ENCODE results near the gene RGS17. TPM values are rescaled to one million over a fixed set of nuclear protein-coding genes. Genes with fewer than 3 reads are reported as not detected.

The RGS17 gene
- total and polyA plus RNA-seq, 10 of the 15 experiments (the other 5 are each of a cell fraction or from before 2014, with no cell fraction given): 0.06 to 0.29 (median 0.14) TPM; not detected in 4

GRCh38 chr6:152982904-152983636 lies 148.0 kb downstream of the RGS17 start, which contains the start of gene FBXO5 (continued):
- TF ChIP-seq KLF5 (IDR thresholded peaks at IDR 0.05; ENCODE audit: partially characterized antibody) (no peak), ZBTB40 (IDR thresholded peaks at IDR 0.05; ENCODE audit: borderline replicate concordance) (peak; percentile 72; the same call in 1 of the 2 replicates), SREBF2 (IDR thresholded peaks at IDR 0.05; ENCODE audit: low read length) (no peak), SIX5 (IDR thresholded peaks at IDR 0.05; ENCODE audit: low read depth, low read length, severe bottlenecking) (no peak), IRF3 (IDR thresholded peaks at IDR 0.05) (peak; percentile 92), ATF7 (IDR thresholded peaks at IDR 0.05; ENCODE audit: low read depth) (no peak), MTA3 (IDR thresholded peaks at IDR 0.05; ENCODE audit: borderline replicate concordance, low read length) (no peak), HDGF (IDR thresholded peaks at IDR 0.05) (no peak), STAT3 (IDR thresholded peaks at IDR 0.05; ENCODE audit: low read depth, low read length) (no peak), CREM (IDR thresholded peaks at IDR 0.05; ENCODE audit: low read depth) (no peak), BACH1 (IDR thresholded peaks at IDR 0.05; ENCODE audit: borderline replicate concordance) (peak; percentile 37; the same call in 1 of the 2 replicates), CHD1 (IDR thresholded peaks at IDR 0.05; ENCODE audit: low read depth, low read length) (no peak), WRNIP1 (IDR thresholded peaks at IDR 0.05; ENCODE audit: borderline replicate concordance, low read depth, low read length) (no peak), GATAD2B (conservative IDR thresholded peaks at IDR 0.05; ENCODE audit: low read depth) (peak; percentile 29; the same call in 1 of the 2 replicates), PML (IDR thresholded peaks at IDR 0.05; ENCODE audit: low read length) (peak; percentile 86), SUPT20H (IDR thresholded peaks at IDR 0.05; ENCODE audit: borderline replicate concordance, control insufficient read depth, low read depth, low read length) (no peak), SMAD5 (IDR thresholded peaks at IDR 0.05; ENCODE audit: low read depth) (peak; percentile 39), MTA2 (IDR thresholded peaks at IDR 0.05; ENCODE audit: low read depth) (no peak), BMI1 (IDR thresholded peaks at IDR 0.05; ENCODE audit: borderline replicate concordance) (no peak), NBN (IDR thresholded peaks at IDR 0.05) (peak; percentile 46; the same call in 1 of the 2 replicates), MAX (IDR thresholded peaks at IDR 0.05; ENCODE audit: low read depth, low read length) (peak; percentile 15), TARDBP (IDR thresholded peaks at IDR 0.05; ENCODE audit: borderline replicate concordance) (no peak), PBX3 (IDR thresholded peaks at IDR 0.05; ENCODE audit: insufficient replicate concordance, low read depth, low read length) (no peak), HDAC6 (IDR thresholded peaks at IDR 0.05; ENCODE audit: unreplicated experiment) (no peak), ZNF24 (IDR thresholded peaks at IDR 0.05) (no peak), NR2C1 (IDR thresholded peaks at IDR 0.05) (peak; percentile 65), CBX5 (IDR thresholded peaks at IDR 0.05; ENCODE audit: low read depth) (peak; percentile 21; the same call in 1 of the 2 replicates)
